Muscle of arm (tissue), 12 donors: ENCODE measurements around the gene DNAH10. TPM values are rescaled to one million over a fixed set of nuclear protein-coding genes. Genes with fewer than 3 reads are reported as not detected.

Experiments
- DNase-seq: peaks from one replicate; pipeline ENCODE4 v3.0.0-alpha.2; 2013
- polyA plus RNA-seq, 12 donors: library from polyadenylated mRNA; unstranded; fragments of 120-200 nt; gene quantifications; one replicate each; pipeline ENCODE4 v1.2.1, GENCODE V29; 2013; ENCODE audit not compliant: insufficient read length in 12 of 12

Gene DNAH10
- polyA plus RNA-seq, 12 donors = 0.72 to 8.8 (median 1.8) TPM; not detected in 2

DNA sequence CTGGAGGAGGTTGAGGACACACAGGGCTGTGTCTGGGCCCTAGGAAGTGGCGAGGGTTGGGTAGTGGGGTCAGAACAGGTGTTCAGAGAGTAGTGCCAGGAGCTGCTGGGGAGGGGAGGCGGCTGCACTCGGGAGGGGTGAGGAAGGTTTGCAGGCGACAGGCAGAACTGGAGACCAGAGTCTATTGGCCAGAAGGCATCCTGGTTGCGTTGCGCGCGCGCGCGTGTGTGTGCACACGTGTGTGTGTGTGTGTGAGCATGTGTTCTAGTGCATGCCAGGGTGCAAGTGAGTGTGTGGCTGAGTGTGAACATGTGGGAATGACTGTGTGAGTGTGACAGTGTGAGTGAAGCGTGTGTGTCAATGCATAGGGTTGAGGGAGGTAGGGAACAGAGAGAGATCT lies 124.2 kb downstream of the DNAH10 start:
- DNase-seq = no peak

DNA sequence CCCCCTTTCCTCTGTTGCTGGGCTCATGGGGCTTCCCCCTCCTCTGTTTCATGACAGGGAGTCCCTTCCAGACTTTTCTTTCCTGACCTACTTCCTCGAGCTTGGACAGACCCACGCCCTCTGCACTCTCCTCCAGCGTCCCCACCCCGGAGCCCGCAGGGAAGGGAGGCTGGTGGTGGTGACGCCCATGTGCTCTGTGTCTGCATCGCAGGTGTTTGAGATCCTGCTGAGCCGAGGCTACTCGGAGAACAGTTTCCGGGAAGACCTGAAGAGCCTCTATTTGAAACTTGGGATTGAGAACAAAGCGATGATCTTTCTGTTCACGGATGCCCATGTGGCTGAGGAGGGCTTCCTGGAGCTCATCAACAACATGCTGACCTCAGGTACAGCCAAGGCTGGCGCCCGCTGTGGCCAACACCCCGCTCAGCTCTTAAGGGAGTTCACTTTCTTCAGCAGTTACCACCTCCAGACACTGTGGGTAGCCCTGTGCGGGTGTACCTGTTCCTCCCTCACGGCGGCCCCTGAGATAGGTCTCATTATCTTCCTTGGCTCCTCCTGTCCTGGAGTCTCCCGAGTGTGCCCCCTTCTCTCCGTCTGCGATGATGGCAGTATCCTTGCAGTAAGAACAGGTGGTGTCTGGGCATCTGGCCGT lies 125.0 kb downstream of the DNAH10 start:
- DNase-seq = no peak

DNA sequence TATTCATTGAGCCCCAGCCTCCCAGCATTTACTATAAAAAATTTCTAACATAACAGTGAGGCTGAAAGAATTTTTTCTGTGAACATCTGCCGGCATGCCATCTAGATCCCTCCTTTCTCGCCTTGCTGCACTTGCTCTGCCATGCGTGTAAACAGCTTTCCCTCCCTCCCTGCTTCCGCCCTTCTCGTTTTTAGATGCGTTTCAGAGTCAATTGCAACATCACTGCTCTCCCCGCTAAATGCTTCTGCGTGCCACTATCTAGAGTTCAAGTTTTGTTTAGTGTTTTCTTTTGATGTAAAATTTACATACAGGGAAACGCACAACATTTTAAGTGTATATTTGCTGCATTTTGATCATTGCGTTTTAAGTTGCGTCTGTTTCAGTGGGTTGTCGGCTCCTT lies 126.9 kb downstream of the DNAH10 start:
- DNase-seq = no peak

DNA sequence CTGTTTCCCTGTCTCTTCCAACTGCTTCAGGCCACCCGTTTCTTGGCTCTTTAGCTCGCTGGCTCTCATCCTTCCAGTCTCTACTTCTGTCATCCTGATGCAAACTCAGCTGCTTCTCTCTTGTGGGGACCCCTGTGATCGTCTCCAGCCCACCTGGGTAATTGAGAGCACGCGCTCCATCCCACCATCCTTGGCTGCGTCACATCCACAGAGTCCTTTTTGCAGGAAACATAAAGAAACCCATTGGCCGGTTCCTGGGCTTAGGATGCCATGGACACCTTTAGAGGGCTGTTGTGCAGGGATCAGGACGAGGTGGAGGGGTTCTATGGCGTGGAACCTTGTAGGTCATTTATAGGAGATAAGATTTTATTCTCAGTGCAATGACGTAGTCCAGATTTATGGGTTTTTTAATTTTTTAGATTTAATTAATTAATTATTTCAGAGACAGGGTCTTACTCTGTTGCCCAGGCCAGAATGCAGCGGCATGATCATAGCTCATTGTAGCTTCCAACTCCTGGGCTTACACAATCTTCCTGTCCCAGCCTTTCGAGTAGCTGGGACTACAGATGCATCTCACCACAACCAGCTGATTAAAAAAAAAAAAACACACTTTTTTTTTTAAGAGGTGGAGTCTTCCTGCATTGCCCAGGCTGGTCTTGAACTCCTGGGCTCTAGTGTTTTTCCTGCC lies 127.9 kb downstream of the DNAH10 start:
- DNase-seq = no peak

DNA sequence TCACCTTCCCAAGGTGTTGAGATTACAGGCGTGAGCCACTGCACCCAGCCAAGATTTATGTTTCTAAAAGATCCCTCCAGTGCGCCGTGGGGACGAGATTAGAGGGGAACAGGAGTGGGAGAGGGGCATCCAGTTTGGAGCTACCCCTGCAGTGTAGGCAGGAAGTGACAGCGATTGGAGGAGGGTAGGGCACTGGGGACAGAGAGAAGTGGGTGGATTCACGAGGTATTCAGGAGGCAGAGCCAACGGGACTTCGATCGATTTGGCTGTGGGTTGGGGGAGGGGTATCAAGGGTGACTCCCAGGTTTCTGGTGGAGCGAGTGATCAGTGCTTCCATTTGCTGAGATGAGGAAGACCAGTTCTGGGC lies 128.4 kb downstream of the DNAH10 start:
- no peak for DNase-seq

DNA sequence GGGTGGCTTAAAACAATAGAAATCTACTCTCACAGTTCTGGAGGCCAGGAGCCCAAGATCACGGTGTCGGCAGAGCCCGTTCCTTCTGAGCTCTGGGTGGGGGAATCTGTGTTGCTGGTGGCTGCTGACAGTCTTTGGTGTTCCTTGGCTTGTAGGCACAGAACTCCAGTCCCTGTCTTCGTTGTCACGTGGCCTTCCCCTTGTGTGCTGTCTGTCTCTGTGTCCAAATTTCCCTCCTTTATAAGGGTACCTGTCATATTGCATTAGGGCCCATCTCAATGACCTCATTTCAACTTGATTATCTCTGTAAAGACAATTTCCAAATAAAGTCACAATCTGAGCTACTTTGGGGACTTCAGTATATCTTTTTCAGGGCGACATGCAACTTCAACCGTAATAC lies 128.9 kb downstream of the DNAH10 start:
- DNase-seq = no peak

DNA sequence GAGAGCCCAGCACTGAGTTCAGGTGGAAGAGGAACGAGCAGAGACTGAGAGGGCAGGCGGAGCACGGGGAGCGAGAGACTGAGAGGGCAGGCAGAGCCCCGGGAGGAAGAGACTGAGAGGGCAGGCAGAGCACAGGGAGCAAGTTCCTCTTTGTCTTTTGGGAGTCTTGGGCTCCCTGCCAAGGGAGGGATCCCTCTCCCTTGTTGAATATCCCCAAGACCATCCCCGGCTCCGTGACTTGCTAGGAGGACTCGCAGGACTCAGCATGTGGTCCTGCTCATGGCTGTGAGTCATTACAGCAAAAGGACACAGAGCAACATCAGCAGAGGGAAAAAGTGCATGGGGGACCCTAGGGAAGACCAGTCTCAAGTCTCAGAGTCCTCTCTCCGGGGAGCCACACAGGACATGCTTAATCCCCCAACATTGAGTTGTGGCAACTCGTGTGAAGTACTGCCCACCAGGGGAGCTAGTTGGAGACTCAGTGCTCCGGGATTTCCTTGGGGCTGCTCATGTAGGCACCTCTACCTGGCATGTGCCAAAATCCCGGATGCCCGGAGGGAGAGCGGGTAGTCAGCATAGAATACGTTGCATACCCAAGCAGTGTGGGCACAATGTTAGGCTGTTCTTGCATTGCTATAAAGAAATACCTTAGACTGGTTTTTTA lies 129.5 kb downstream of the DNAH10 start:
- DNase-seq = no peak

DNA sequence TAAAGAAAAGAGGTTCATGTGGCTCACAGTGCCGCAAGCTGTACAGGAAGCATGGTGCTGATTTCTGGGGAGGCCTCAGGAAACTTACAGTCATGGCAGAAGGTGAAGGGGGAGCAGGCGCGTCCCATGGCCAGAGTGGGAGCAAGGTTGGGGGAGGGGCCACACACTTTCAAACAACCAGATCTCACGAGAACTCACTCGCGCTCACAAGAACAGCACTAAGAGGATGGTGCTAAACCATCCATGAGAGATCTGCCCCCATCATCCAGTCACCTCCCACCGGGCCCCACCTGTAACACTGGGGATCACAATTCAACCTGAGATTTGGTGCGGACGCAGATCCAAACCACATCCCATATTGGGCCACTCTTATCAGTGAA lies 130.1 kb downstream of the DNAH10 start:
- DNase-seq = no peak

DNA sequence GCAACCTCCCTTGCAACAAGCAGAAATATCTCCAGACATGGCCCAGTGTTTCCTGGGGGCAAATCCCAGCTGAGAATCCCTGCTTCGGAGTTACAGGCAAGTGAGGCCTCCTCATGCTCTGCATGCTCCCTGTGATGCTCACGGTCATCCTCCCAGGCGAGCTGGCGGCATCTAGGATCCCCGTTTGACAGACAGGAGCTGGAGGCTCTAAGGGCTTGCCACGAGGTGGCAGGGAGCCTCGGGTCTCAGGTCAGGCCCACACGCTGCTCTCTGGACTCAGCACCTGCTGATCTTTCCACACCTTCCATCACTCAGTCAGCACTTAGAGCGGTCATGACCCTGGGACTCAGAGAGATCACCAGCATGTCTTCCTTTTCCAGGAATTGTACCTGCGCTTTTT lies 130.8 kb downstream of the DNAH10 start:
- DNase-seq = no peak

DNA sequence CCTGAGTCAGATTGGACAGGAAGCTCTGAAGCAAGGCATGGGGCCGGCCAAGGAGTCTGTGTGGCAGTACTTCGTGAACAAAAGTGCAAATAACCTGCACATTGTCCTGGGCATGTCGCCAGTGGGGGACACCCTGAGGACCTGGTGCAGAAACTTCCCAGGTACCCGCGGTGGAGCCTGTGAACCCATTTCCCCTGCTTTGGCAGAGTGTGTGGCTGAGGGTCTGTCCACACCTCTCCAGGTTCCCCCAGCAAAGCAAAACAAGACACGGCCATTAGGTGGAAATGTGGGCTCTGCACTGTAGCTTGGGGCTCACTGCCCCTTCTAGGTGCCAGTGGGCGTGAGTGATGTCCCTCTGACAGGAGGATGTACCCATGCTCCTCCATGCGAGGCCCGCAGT lies 131.2 kb downstream of the DNAH10 start:
- DNase-seq = no peak

DNA sequence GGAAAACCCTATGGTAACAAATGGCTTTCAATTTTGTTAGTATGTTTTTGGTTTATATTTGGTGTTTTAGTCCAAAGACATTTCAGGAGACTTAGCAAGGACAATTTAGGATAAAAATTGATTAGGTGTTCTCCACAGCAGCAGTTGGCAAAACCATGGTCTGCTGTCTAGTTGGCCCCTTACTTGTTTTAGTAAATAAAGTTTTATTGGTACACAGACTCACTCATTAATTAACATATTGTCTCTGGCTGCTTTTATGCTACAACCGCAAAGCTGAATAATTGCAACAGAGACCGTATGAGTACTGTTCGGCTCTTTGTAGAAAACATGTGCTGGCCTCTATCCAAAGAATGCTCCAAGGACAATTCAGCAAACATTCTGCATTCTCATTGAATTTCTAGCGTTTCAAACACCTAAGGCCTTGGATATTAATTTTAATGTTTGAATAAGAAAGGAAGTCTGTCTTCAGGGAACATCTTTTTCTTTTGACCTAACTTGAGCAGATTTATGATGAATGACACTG lies 132.8 kb downstream of the DNAH10 start:
- no peak for DNase-seq

DNA sequence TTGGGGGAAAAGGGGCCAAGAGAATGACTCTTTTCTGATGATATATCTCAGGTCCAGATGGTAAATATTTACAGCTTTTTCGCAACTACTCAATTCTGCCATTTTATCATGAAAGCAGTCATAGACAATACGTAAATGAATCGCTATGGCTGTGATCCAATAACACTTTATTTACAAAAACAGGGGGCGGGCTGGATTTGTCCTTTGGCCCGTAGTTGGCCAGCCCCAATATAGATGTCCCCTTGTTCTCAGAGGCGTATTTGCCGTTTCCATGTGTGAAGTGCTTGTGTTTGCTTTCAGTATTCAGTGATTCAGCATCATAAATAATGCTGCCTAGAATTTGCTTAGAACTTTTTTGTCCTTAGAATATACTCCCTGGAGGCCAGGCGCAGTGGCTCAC lies 133.3 kb downstream of the DNAH10 start:
- no peak for DNase-seq

DNA sequence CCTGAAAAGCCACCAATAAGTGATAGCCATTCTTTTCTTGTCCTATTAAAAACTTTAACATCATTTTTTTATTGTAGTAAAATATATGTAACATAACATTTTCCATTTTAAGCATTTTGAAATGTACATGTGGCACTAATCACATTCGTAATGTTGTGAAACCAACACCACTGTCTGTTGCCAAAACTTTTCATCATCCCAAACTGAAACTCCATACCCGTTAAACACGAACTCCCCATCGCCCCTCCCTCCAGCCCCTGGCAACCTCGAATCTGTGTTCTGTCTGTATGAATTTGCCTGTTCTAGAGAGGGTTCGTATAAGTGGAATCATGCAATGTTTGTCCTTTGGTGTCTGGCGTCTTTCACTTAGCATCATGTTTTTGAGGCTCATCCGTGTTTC lies 134.7 kb downstream of the DNAH10 start:
- DNase-seq = no peak

DNA sequence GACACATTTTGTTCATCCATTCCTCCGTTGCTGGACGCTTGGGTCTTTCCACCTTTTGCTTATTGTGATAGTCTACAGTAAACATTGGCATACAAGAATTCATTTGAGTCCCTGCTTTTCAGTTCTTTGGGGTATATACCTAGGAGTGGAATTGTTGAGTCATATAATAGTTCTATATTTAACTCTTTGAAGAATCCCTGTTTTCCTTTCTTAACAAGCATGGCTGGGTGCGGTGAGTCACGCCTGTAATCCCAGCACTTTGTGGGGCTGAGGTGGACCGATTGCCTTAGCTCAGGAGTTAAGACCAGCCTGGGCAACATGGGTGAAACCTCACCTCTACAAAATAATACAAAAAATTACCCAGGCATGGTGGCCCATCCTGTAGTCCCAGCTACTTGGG lies 135.1 kb downstream of the DNAH10 start:
- no peak for DNase-seq

DNA sequence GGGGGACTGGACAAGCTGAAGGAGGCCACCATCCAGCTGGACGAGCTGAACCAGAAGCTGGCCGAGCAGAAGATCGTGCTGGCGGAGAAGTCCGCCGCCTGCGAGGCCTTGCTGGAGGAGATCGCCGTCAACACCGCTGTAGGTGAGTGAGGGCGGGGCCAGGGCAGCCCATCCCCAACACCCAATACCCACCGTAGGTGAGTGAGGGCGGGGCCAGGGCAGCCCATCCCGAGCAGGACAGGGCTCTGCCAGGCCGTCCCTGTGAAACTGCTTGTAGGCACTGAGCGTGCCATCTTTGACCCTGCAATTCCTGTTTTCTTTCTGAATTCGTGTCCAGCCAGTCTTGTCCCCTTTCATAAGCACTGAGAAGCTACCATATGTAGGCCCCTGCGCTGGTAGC lies 136.6 kb downstream of the DNAH10 start:
- no peak for DNase-seq

DNA sequence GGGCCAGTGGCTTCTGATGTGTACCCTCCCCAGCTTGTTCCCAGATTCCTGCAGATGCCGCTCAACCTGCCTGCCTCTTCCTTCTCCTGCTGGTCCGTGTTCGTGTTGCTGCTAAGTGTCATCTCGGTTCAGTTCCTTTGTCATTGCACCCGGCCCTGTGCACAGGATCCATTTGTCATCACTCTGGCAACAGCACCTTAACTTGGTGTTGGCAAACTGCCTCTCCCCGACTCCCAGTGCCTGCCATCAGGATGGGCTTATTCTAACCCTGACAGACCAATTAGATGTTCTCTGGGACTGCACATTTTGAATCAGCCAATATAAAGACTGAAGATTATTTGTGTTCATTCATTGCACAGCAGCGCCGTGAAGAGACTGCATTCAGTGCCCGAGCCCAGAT lies 137.3 kb downstream of the DNAH10 start:
- DNase-seq = no peak

DNA sequence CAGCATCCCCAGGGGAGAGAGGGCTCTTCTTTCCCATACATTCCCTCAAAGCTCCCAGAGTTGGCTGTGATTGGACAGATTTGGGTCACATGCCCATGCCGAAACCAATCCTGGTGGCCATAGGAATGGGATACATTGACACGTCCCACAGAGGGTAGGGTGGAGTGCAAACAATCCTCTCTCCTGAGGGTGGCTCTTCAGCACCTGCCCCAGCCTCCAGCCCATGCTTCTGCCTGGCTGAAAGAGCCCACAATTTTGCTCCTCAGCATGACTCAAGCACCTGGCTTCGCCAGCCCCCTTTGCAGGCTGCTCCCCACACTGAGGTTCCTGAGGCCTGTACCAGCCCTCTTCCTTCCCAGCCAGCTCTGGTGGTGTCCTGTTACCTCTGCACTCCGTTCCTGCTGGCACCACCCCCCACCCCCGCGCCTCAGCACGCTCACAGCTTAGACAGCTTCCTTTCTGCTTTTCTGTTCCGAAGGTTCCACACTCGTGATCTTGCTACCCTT lies 138.8 kb downstream of the DNAH10 start:
- DNase-seq = no peak

DNA sequence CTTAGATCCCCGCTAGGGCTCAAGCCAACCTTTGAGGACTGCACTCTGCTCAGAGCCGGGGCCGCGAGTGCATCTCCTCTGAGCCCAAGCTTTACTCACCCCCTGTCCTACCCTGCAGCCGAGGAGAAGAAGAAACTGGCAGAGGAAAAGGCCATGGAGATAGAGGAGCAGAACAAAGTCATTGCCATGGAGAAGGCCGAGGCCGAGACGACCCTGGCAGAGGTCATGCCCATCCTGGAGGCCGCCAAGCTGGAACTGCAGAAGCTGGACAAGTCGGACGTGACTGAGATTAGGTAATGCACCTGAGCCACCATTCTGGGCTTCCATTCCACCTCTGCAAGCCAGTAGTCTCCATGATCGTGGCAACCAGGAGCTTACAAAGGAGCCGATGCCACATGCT lies 140.7 kb downstream of the DNAH10 start:
- DNase-seq = no peak

DNA sequence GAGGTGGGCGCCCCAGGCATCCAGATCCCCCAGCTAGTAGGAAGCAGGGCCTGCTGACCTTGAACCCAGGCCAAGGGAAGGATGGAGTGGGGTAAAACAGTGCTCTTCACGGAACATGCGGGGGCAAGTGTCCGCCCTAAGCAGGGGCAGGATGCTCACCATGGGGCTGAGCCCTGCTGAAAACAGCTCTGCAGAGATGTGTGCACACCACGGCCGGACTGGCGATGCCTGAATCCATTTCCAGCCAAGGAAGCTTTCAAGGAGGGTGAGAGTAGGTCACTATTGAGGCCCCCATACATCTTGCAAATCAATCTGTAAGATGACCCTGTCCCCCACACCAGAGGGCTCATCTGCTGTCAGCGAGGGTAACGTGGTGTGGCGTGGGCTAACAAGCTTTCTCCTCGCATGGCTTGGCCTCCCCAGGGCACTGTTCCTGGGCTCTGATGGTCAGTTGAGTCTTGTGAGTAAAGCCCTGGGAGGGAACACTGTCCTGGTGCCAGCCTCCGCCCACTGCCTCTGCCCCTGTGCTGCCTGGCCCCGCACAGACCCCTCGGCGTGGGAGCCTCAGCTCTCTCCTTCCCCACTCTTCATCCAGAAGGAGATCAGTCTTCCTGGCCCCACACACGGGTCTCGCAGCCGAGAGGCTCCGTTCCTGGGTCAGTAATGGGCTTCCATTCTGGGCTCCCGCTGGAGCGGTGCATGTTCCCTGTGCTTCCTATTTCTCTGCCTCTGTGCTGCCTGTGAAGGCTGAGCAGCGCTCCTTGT lies 141.4 kb downstream of the DNAH10 start:
- DNase-seq = no peak

DNA sequence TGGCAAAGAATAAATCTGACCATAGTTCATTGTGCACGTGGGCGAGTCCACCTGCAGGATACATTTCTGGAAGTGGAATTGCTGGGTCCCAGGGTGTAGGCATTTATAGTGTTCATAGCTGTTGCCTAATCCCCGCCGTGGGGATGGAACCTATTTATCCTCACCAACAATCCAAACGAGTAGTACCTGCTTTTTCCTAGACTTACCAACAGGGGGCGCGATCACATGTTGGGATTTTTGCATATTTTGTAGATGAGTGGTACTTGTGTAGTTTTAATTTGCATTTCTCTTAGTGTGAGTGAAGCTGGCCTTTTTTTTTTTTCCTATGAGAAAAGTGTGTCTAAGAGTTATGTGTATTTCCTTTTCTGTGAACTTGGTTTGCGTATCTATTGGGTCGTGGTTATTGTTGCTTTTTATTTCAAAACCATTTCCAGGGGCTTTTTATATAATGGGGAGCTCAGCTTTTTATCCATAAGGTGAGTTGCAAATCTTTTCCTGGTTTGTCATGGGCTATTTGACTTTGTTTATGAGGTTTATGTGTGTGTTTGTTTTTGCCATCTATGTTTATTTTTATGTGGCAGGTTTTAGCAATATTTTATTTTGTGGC lies 143.3 kb downstream of the DNAH10 start:
- no peak for DNase-seq

DNA sequence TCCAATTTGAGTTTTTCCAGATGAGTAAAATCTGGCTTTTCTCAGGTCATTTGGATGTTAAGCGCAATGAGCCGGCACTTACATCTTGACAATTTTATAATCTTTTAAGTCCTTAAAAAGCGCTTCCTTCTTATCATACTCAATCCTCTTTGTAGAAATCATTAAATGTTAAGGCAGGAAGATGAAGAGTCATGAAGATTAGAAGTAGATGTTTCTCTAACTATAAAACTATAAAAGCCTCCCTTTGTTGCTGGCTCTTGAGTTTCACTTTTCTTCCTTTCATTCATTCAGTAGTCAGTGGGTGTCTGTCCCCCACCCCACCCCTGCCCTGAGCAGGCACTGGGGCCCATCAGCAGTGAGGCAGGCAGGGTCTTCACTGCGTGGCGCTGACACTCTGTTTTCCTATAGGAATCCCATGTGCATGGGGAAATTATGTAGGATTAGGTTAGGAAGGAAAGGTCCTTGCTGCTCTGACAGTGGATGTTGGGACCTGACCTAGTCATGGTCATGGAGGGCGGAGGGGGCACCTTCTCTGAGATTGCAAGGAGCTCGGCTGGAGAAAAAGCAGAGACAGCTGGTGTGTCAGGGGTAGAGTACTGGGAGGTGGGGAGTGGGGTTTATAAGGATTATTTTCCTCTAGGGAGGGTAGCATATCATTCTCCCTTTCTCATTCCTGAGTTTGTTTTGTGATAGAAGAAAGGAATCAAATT lies 144.8 kb downstream of the DNAH10 start:
- DNase-seq = no peak
